H1 (cell line): ENCODE results near the gene MCF2L2. TPM values are rescaled to one million over a fixed set of nuclear protein-coding genes. Genes with fewer than 3 reads are reported as not detected.

ENCODE experiments used
- CTCF ChIA-PET: fragments of 300-600 bp; sonication (Branson Sonifier 250); formaldehyde crosslinking; loops from one replicate; lab custom pipeline; 2021; ENCODE audit not compliant: partially characterized antibody; lab: Charles Lee
- POLR2A ChIA-PET: fragments of 300-600 bp; sonication (Branson Sonifier 250); formaldehyde crosslinking; loops from one replicate; lab custom pipeline; 2021; ENCODE audit warnings: inconsistent platforms; ENCODE audit not compliant: partially characterized antibody; lab: Charles Lee
- DNase-seq, 2 experiments: peaks; one replicate each; pipeline versions ENCODE4 v3.0.0 to v3.0.0-alpha.2; 2010 to 2022; ENCODE audit warnings: low spot score in 2 of 2, low read depth in 1 of 2, mixed read lengths in 1 of 2
- FAIRE-seq: peaks from 2 replicates; lab custom pipeline; 2011; peaks lifted over from hg19 to GRCh38; lab: Jason Lieb, UNC
- H2AFZ ChIP-seq: 2 replicates; pipeline ENCODE4 v1.8.1; 2012; ENCODE audit warnings: low read length, inconsistent platforms
- H2AK5ac ChIP-seq: 2 replicates; pipeline ENCODE4 v1.6.1; 2013; ENCODE audit warnings: low read depth, low read length
- H2BK120ac ChIP-seq: replicated peaks from 2 replicates; pipeline ENCODE3; 2013; ENCODE audit warnings: low read depth, low read length, inconsistent platforms
- H2BK12ac ChIP-seq: 2 replicates; pipeline ENCODE4 v1.6.1; 2013; ENCODE audit warnings: low read depth, low read length
- H2BK15ac ChIP-seq: 2 replicates; pipeline ENCODE4 v1.6.1; 2013; ENCODE audit warnings: low read length
- H2BK20ac ChIP-seq: 2 replicates; pipeline ENCODE4 v1.6.1; 2013; ENCODE audit warnings: low read length
- H2BK5ac ChIP-seq: 2 replicates; pipeline ENCODE4 v1.6.1; 2013; ENCODE audit warnings: low read depth, low read length
- H3K14ac ChIP-seq: 2 replicates; pipeline ENCODE4 v1.6.1; 2013; ENCODE audit warnings: inconsistent platforms; ENCODE audit not compliant: insufficient read length
- H3K18ac ChIP-seq: 2 replicates; pipeline ENCODE4 v1.6.1; 2013; ENCODE audit warnings: low read length; ENCODE audit errors: extremely low read depth
- H3K23ac ChIP-seq: 2 replicates; pipeline ENCODE4 v1.6.1; 2013; ENCODE audit warnings: inconsistent platforms; ENCODE audit not compliant: insufficient read length
- H3K23me2 ChIP-seq: 2 replicates; pipeline ENCODE4 v1.6.1; 2013; ENCODE audit warnings: low read depth, low read length
- H3K27ac ChIP-seq: 2 replicates; pipeline ENCODE4 v1.6.1; 2011; ENCODE audit warnings: low read depth, low read length, inconsistent platforms
- H3K27me3 ChIP-seq, 4 experiments: replicated peaks in 1 of 4; 1 replicate in 1 of 4; 2 replicates in 3 of 4; pipeline versions ENCODE4 v1.6.1 to v1.8.1; 2011 to 2013; ENCODE audit warnings: low read length in 3 of 4, mild to moderate bottlenecking in 3 of 4, inconsistent platforms in 2 of 4, mixed read lengths in 2 of 4, moderate library complexity in 1 of 4; ENCODE audit not compliant: control insufficient read depth in 3 of 4, insufficient read depth in 3 of 4; ENCODE audit errors: extremely low read depth in 1 of 4
- H3K36me3 ChIP-seq, 4 experiments: 2 replicates each; pipeline versions ENCODE4 v1.6.1 to v1.8.1; 2011 to 2013; ENCODE audit warnings: mild to moderate bottlenecking in 4 of 4, low read length in 3 of 4, moderate library complexity in 2 of 4, control low read depth in 1 of 4, inconsistent platforms in 1 of 4; ENCODE audit not compliant: insufficient read depth in 4 of 4, control insufficient read depth in 2 of 4
- H3K4ac ChIP-seq: replicated peaks from 2 replicates; pipeline ENCODE3; 2013; ENCODE audit warnings: low read length, low read depth, mixed read lengths, inconsistent platforms; ENCODE audit not compliant: insufficient read length
- H3K4me1 ChIP-seq, 4 experiments: replicated peaks in 1 of 4; 1 replicate in 1 of 4; 2 replicates in 3 of 4; pipeline versions ENCODE4 v1.6.1 to v1.8.1; 2011 to 2013; ENCODE audit warnings: low read length in 3 of 4, inconsistent platforms in 2 of 4, mixed read lengths in 1 of 4; ENCODE audit not compliant: insufficient read depth in 4 of 4, control insufficient read depth in 3 of 4
- H3K4me2 ChIP-seq, 2 experiments: 2 replicates each; pipeline versions ENCODE4 v1.6.1 to v1.8.1; 2011 to 2013; ENCODE audit warnings: low read depth in 2 of 2, low read length in 2 of 2, control low read depth in 1 of 2, inconsistent platforms in 1 of 2, mild to moderate bottlenecking in 1 of 2; ENCODE audit not compliant: insufficient read depth in 1 of 2
- H3K4me3 ChIP-seq, 4 experiments: fragments of 200-600, 300-600 bp in 1 of 4; sonication (generic), shearing (Covaris generic), sonication (Bioruptor Twin) in 1 of 4; 2 replicates each; pipeline versions ENCODE4 v1.5.1 to v1.8.1; 2011 to 2016; ENCODE audit warnings: low read length in 4 of 4, low read depth in 3 of 4, control low read depth in 2 of 4, inconsistent platforms in 2 of 4, mild to moderate bottlenecking in 2 of 4, mixed read lengths in 1 of 4, moderate library complexity in 1 of 4; ENCODE audit not compliant: insufficient read depth in 2 of 4; ENCODE audit errors: extremely low read depth in 1 of 4
- H3K56ac ChIP-seq: replicated peaks from 2 replicates; pipeline ENCODE3; 2013; ENCODE audit warnings: low read depth, mild to moderate bottlenecking, mixed read lengths, low read length, inconsistent platforms; ENCODE audit not compliant: insufficient read length
- H3K79me1 ChIP-seq: 2 replicates; pipeline ENCODE4 v1.6.1; 2013; ENCODE audit warnings: low read depth, low read length, control low read depth
- H3K79me2 ChIP-seq, 2 experiments: 2 replicates each; pipeline versions ENCODE4 v1.6.1 to v1.8.1; 2012 to 2013; ENCODE audit warnings: low read length in 2 of 2, mild to moderate bottlenecking in 2 of 2, inconsistent platforms in 1 of 2; ENCODE audit not compliant: insufficient read depth in 2 of 2, control insufficient read depth in 1 of 2
- H3K9ac ChIP-seq, 4 experiments: replicated peaks in 1 of 4; 1 replicate in 1 of 4; 2 replicates in 3 of 4; pipeline versions ENCODE4 v1.6.1 to v1.8.1; 2011 to 2013; ENCODE audit warnings: low read depth in 3 of 4, low read length in 3 of 4, control low read depth in 2 of 4, mild to moderate bottlenecking in 2 of 4, moderate library complexity in 2 of 4, inconsistent platforms in 1 of 4; ENCODE audit errors: extremely low read depth in 1 of 4
- H3K9me3 ChIP-seq, 2 experiments: 2 replicates each; pipeline versions ENCODE4 v1.6.1 to v1.8.1; 2012 to 2013; ENCODE audit warnings: mild to moderate bottlenecking in 2 of 2, moderate library complexity in 2 of 2, control low read depth in 1 of 2, inconsistent platforms in 1 of 2, low read depth in 1 of 2, low read length in 1 of 2, mixed read lengths in 1 of 2; ENCODE audit not compliant: insufficient read depth in 2 of 2
- H4K20me1 ChIP-seq, 2 experiments: replicated peaks in 1 of 2; 2 replicates each; pipeline versions ENCODE3 to v1.8.1; 2011 to 2013; ENCODE audit warnings: inconsistent platforms in 2 of 2, low read length in 2 of 2, mild to moderate bottlenecking in 1 of 2; ENCODE audit not compliant: insufficient read depth in 2 of 2, control insufficient read depth in 1 of 2
- H4K5ac ChIP-seq: 2 replicates; pipeline ENCODE4 v1.6.1; 2013; ENCODE audit warnings: low read length, low read depth, mixed read lengths, inconsistent platforms; ENCODE audit not compliant: insufficient read length
- H4K8ac ChIP-seq: 2 replicates; pipeline ENCODE4 v1.8.0; 2013; ENCODE audit warnings: mild to moderate bottlenecking, moderate library complexity, low read length, inconsistent platforms; ENCODE audit not compliant: insufficient read depth; ENCODE audit errors: extremely low read depth
- H4K91ac ChIP-seq: replicated peaks from 2 replicates; pipeline ENCODE3; 2013; ENCODE audit warnings: low read length, mixed read lengths, inconsistent platforms; ENCODE audit not compliant: insufficient read length
- CEBPB ChIP-seq: IDR thresholded peaks from 2 replicates; pipeline ENCODE4 v1.6.1; 2012; ENCODE audit warnings: low read depth, low read length
- CHD1 ChIP-seq: IDR thresholded peaks from 2 replicates; pipeline ENCODE4 v1.6.1; 2012; ENCODE audit warnings: low read depth, low read length, improper control_type of control experiment
- CHD2 ChIP-seq: IDR thresholded peaks from 2 replicates; pipeline ENCODE4 v1.6.1; 2012; ENCODE audit warnings: low read length, improper control_type of control experiment
- FOSL1 ChIP-seq: IDR thresholded peaks from 2 replicates; pipeline ENCODE4 v1.6.1; 2011; ENCODE audit warnings: mild to moderate bottlenecking, low read depth, low read length, moderate library complexity; ENCODE audit not compliant: insufficient read depth
- POU5F1 ChIP-seq: IDR thresholded peaks from 2 replicates; pipeline ENCODE4 v1.6.1; 2011; ENCODE audit warnings: low read depth, mild to moderate bottlenecking, low read length, moderate library complexity
- RBBP5 ChIP-seq: IDR thresholded peaks from 2 replicates; pipeline ENCODE4 v1.7.1; 2012; ENCODE audit warnings: low read depth, mild to moderate bottlenecking, inconsistent platforms, low read length, moderate library complexity, borderline replicate concordance
- SIN3A ChIP-seq, 2 experiments: IDR thresholded peaks in 1 of 2; conservative IDR thresholded peaks in 1 of 2; 2 replicates each; pipeline ENCODE4 v1.6.1; 2011 to 2012; ENCODE audit warnings: low read length in 2 of 2, improper control_type of control experiment in 1 of 2, low read depth in 1 of 2, mild to moderate bottlenecking in 1 of 2
- SP1 ChIP-seq: IDR thresholded peaks from 2 replicates; pipeline ENCODE4 v1.6.1; 2011; ENCODE audit warnings: low read depth, low read length
- WGBS, 2 experiments: shearing (Covaris generic) in 1 of 2; methylation state at CpG; one replicate each; pipeline versions ENCODE4 v1.1.6 to v1.1.7; 2013 to 2015; ENCODE audit warnings: low lambda C conversion rate in 2 of 2, mixed read lengths in 2 of 2, inconsistent platforms in 1 of 2, low coverage in 1 of 2, missing lambda C conversion rate in 1 of 2; ENCODE audit not compliant: insufficient replicate concordance in 2 of 2, insufficient coverage in 1 of 2, insufficient read length in 1 of 2; ENCODE audit errors: extremely low coverage in 1 of 2, missing lambda C conversion rate in 1 of 2; 5-methylcytosine and 5-hydroxymethylcytosine counted together
- polyA plus RNA-seq, 7 experiments: library from polyadenylated mRNA; depleted of rRNA in 3 of 7; stranded (reverse) in 5 of 7; unstranded in 2 of 7; fragments of >200 nt in 5 of 7; fragments of 200-250 nt in 2 of 7; gene quantifications; 1 replicate in 5 of 7; 2 replicates in 1 of 7; 4 replicates in 1 of 7; pipeline versions ENCODE4 v1.2.1 to v1.2.3, GENCODE V29; 2011 to 2013; ENCODE audit warnings: missing spikeins in 2 of 7, mixed read lengths in 2 of 7
- total RNA-seq: library from RNA; stranded (reverse); fragmentation: NEBNext Ultra II Directional; extraction: Animal tissue kit (Norgen Biotek cat#: 25700); gene quantifications from 2 replicates; pipeline ENCODE4 v1.2.1, GENCODE V29; 2021
- TF ChIP-seq, protein P1 (sequence below): IDR thresholded peaks from 2 replicates; pipeline ENCODE4 v1.6.1; 2011; ENCODE audit warnings: low read length, improper control_type of control experiment

The MCF2L2 gene
- total and polyA plus RNA-seq, 2 of the 8 experiments (the other 6 are each of a cell fraction or from before 2014, with no cell fraction given), result 4.1 to 13.7 TPM

DNA sequence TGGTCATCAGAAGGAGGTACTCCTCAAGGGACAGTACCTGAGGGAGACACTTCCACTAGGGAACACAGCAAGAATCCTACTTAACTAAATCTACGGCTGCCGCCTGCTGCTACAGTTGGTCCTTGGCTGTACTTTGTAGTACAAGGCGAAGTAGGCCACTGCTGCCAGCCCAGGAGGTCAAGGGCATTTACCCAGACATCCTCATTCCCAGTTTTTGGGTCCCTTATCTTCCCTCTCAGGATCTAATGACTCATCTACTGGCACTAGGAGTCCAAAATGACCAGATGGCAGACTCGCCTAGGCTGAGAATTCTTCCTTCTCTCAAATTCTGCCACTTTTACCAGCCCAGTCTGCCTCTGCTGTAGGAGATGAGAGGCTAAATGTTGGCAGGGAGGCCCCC, 238.8 kb downstream of the MCF2L2 start:
- Histone ChIP-seq H4K5ac (no peak overlapping the region), H3K27me3 (no peaks in the 10 kb centered on the region), H3K79me1 (no peaks in the 10 kb centered on the region), H3K36me3 (no peaks in the 10 kb centered on the region), H2BK20ac (no peak overlapping the region), H3K23ac (no peak overlapping the region), H4K8ac (no peak overlapping the region), H3K14ac (no peak overlapping the region), H2BK15ac (no peak overlapping the region), H4K20me1 (no peaks in the 10 kb centered on the region), H3K9ac (no peak overlapping the region), H2BK12ac (no peak overlapping the region), H3K4me2 (no peak overlapping the region), H2BK120ac (no peak overlapping the region), H2AFZ (no peak overlapping the region), H2AK5ac (no peak overlapping the region), H3K4me1 (no peaks in the 10 kb centered on the region), H3K79me2 (no peaks in the 10 kb centered on the region), H3K56ac (no peak overlapping the region), H3K9me3 (no peaks in the 10 kb centered on the region), H3K18ac (no peak overlapping the region), H3K23me2 (no peaks in the 10 kb centered on the region), H4K91ac (no peak overlapping the region), H3K4me3 (no peak overlapping the region), H3K4ac (no peak overlapping the region), H3K27ac (no peak overlapping the region), H2BK5ac (no peak overlapping the region)
- no peak for DNase-seq
- ChIA-PET POLR2A (no interaction called here), CTCF (no interaction called here)
- WGBS, 2 experiments, result 88% methylated on average over 4 of the region's 4 CpGs; no CpG with 5 or more reads in 1 of the 2 experiments
- no peak for FAIRE-seq
- TF ChIP-seq RBBP5 (no peak), CHD2 (no peak), FOSL1 (no peak), SP1 (no peak), SIN3A (conservative IDR thresholded peaks at IDR 0.05 in 1 of 2, IDR thresholded peaks at IDR 0.05 in 1 of 2; ENCODE audit: low read depth in 1 of 2, low read length in 2 of 2) (no peak), CEBPB (no peak), CHD1 (no peak), POU5F1 (no peak)
- TF ChIP-seq, protein P1, sequence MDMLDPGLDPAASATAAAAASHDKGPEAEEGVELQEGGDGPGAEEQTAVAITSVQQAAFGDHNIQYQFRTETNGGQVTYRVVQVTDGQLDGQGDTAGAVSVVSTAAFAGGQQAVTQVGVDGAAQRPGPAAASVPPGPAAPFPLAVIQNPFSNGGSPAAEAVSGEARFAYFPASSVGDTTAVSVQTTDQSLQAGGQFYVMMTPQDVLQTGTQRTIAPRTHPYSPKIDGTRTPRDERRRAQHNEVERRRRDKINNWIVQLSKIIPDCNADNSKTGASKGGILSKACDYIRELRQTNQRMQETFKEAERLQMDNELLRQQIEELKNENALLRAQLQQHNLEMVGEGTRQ, result no peak
